C4-2B (cell line): Measurements from ENCODE around the gene C1orf159.

Experiments used
- ZFX ChIP-seq: fragments of 450-650 bp; IDR thresholded peaks from 2 replicates; pipeline ENCODE4 v1.6.1; 2017
- TF ChIP-seq, protein P1 (sequence below): fragments of 450-650 bp; conservative IDR thresholded peaks from 2 replicates; pipeline ENCODE4 v1.5.1; 2017; ENCODE audit warnings: mild to moderate bottlenecking

DNA sequence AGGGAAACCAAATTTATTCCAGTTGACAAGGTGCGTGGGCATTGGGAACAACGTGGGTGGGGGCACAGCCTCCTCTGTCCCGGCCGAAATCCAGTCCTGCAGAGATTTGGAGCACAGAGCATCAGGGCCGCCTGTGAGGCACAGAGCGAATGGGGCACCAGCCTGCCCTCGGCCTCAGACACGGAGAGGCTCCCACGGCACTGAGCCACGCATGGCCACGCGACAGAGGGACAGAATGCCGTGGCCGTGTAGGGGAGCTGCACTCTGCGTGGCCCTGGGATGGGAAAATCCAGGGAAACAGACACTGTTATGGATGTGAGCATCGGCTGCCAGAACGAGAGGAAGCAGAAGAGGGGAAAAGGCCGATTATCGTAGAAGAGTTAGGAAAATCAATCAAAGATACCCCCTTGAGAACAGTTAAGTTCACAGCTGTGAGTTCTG, 13.5 kb upstream of the C1orf159 start:
- TF ChIP-seq, protein P1, sequence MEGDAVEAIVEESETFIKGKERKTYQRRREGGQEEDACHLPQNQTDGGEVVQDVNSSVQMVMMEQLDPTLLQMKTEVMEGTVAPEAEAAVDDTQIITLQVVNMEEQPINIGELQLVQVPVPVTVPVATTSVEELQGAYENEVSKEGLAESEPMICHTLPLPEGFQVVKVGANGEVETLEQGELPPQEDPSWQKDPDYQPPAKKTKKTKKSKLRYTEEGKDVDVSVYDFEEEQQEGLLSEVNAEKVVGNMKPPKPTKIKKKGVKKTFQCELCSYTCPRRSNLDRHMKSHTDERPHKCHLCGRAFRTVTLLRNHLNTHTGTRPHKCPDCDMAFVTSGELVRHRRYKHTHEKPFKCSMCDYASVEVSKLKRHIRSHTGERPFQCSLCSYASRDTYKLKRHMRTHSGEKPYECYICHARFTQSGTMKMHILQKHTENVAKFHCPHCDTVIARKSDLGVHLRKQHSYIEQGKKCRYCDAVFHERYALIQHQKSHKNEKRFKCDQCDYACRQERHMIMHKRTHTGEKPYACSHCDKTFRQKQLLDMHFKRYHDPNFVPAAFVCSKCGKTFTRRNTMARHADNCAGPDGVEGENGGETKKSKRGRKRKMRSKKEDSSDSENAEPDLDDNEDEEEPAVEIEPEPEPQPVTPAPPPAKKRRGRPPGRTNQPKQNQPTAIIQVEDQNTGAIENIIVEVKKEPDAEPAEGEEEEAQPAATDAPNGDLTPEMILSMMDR: no peak
- TF ChIP-seq ZFX: no peak
